Coronary artery (tissue), 2 donors: ENCODE measurements around the gene HBD.

Source experiments
- DNase-seq: peaks from one replicate; pipeline ENCODE4 v3.0.0-alpha.2; 2017; ENCODE audit warnings: low spot score
- H3K27ac ChIP-seq, 2 donors: fragments of 200-600 bp; sonication (generic); one replicate each; pipeline ENCODE4 v1.5.1; 2016 to 2019
- H3K4me3 ChIP-seq: fragments of 200-600 bp; sonication (generic); 2 replicates; pipeline ENCODE4 v1.5.1; 2016; ENCODE audit warnings: mild to moderate bottlenecking, moderate library complexity
- CTCF ChIP-seq: fragments of 200-600 bp; sonication (generic); IDR thresholded peaks from one replicate; pipeline ENCODE4 v1.5.1; 2019; ENCODE audit warnings: antibody characterized with exemption

The HBD gene

GRCh38 chr11:5192738-5193137, 41.5 kb downstream of the HBD start:
- no peak overlapping the region for H3K27ac ChIP-seq
- H3K4me3 ChIP-seq = no peak overlapping the region
- DNase-seq = no peak
- TF ChIP-seq CTCF = no peak

GRCh38 chr11:5188201-5188600, 46.1 kb downstream of the HBD start:
- H3K4me3 ChIP-seq = no peak overlapping the region
- no peak overlapping the region for H3K27ac ChIP-seq
- DNase-seq = no peak
- TF ChIP-seq CTCF = no peak
